GM12875 (cell line): ENCODE measurements around the gene STYK1.
"Not testable (repeated sequence)": the region's sequence is repeated elsewhere in the genome, so short reads cannot be mapped to it uniquely, and the experiment has no call there.

ENCODE experiments used
- H3K4me3 ChIP-seq: one replicate; pipeline ENCODE4 v1.5.1; 2011; ENCODE audit warnings: low read depth, low read length, control low read depth
- CTCF ChIP-seq: IDR thresholded peaks from 2 replicates; pipeline ENCODE4 v1.5.1; 2011; ENCODE audit warnings: low read depth, mild to moderate bottlenecking, control low read depth, inconsistent platforms, low read length, moderate library complexity, borderline replicate concordance; ENCODE audit not compliant: insufficient read depth

STYK1 gene

DNA sequence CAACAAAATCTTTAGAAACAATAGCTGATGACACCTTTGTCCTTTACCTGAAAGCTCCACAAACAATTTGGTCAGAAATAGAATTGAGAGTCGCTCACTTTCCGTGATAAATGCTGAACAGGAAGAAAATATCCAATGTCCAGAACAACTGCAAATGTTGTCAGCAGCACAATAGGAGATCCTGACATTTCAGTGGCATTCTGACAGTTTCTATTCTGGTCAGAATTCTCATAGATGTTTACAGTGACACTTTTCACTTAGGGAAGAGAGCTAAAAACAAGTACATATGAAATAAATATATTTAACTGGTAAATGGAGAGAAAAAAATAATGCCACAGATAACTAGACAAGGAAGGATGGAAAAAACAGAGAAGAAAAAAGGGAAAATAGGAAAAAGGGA lies 99.5 kb downstream of the STYK1 start:
- TF ChIP-seq CTCF, result no peak
- no peak overlapping the region for H3K4me3 ChIP-seq

- H3K4me3 ChIP-seq, result not testable (repeated sequence)
Measured at GRCh38 chr12:10572021-10572490, 101.8 kb downstream of the STYK1 start.

- H3K4me3 ChIP-seq, result no peak overlapping the region
- no peak for TF ChIP-seq CTCF
Measured at GRCh38 chr12:10571141-10571540, 102.7 kb downstream of the STYK1 start.
